Mucosa of descending colon (tissue), 3 donors: Measurements from ENCODE around the gene PTGIS. TPM values are rescaled to one million over a fixed set of nuclear protein-coding genes. Genes with fewer than 3 reads are reported as not detected.

ENCODE experiments used
- ATAC-seq: fragments of 200-7000 bp; cut with Tn5 transposase; one replicate; pipeline ENCODE4 v1.9.1; 2020; ENCODE audit warnings: mild to moderate bottlenecking, moderate library complexity
- DNase-seq, 3 donors: peaks; one replicate each; pipeline ENCODE4 v3.0.0-alpha.2; 2020
- H3K36me3 ChIP-seq: fragments of 200-600 bp; one replicate; pipeline ENCODE4 v1.8.0; 2021; ENCODE audit warnings: low read depth, mild to moderate bottlenecking
- H3K4me1 ChIP-seq: fragments of 200-600 bp; one replicate; pipeline ENCODE4 v1.8.0; 2021; ENCODE audit warnings: low read depth, mild to moderate bottlenecking
- H3K4me3 ChIP-seq: fragments of 200-600 bp; one replicate; pipeline ENCODE4 v1.8.0; 2021; ENCODE audit warnings: mild to moderate bottlenecking
- H3K9me3 ChIP-seq: fragments of 200-600 bp; one replicate; pipeline ENCODE4 v1.8.0; 2021; ENCODE audit warnings: mild to moderate bottlenecking
- intact Hi-C, 2 donors: fragments of 100-400 bp; cut with DNase I in 1 of 2; cut with micrococcal nuclease in 1 of 2; formaldehyde crosslinking; loops; one replicate each; pipeline versions ENCODE4 v1.11.0 to v1.11.1; 2022; cut with DNase I, micrococcal nuclease
- total RNA-seq, 3 donors: library from RNA; stranded (reverse); fragmentation: NEBNext Ultra II Directional in 2 of 3; extraction: Animal tissue kit (Norgen Biotek cat#: 25700) in 2 of 3; gene quantifications; one replicate each; pipeline versions ENCODE4 v1.2.1 to v1.2.4, GENCODE V29; 2021 to 2023
- TF ChIP-seq, protein P1 (sequence below): fragments of 200-600 bp; IDR thresholded peaks from one replicate; pipeline ENCODE4 v1.8.0; 2022; ENCODE audit warnings: antibody characterized with exemption, mild to moderate bottlenecking
- donor health status: DM: no; HTN: no; CAD: no; lungs with moderate emphysema.
- donor health status: DM: no; HTN: no; CAD: no.
- donor health status: DM: no; HTN: yes; CAD: no.

Gene PTGIS
- total RNA-seq, 3 donors from 2014 or later, result 3.8 to 45.8 (median 12.3) TPM

DNA sequence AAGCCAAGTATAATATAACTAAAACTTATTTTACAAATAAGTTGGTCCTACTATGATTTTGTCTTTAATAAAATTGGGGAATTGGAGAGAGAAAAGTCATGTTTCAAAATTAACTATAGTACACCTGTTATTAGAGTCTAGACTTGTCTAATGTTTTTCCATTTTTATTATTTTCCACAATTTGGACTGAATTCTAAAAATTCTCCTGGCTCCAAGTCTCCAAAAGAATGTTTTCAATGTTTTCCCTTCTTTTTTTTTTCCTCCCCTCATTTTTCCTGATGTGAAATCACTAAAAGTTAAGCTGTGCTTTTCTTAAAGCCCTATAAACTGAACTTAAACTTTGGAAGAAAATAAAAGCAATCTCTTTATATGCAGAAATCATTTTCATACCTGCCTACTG is 11.3 kb downstream of the PTGIS start:
- DNase-seq (no peak), ATAC-seq (no peak)
- H3K4me3 ChIP-seq, result no peak overlapping the region
- no peaks in the 10 kb centered on the region for H3K4me1 ChIP-seq
- intact Hi-C loops, result no loop called here
- H3K36me3 ChIP-seq, result no peaks in the 10 kb centered on the region
- TF ChIP-seq, protein P1, sequence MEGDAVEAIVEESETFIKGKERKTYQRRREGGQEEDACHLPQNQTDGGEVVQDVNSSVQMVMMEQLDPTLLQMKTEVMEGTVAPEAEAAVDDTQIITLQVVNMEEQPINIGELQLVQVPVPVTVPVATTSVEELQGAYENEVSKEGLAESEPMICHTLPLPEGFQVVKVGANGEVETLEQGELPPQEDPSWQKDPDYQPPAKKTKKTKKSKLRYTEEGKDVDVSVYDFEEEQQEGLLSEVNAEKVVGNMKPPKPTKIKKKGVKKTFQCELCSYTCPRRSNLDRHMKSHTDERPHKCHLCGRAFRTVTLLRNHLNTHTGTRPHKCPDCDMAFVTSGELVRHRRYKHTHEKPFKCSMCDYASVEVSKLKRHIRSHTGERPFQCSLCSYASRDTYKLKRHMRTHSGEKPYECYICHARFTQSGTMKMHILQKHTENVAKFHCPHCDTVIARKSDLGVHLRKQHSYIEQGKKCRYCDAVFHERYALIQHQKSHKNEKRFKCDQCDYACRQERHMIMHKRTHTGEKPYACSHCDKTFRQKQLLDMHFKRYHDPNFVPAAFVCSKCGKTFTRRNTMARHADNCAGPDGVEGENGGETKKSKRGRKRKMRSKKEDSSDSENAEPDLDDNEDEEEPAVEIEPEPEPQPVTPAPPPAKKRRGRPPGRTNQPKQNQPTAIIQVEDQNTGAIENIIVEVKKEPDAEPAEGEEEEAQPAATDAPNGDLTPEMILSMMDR, result no peak
- no peaks in the 10 kb centered on the region for H3K9me3 ChIP-seq

DNA sequence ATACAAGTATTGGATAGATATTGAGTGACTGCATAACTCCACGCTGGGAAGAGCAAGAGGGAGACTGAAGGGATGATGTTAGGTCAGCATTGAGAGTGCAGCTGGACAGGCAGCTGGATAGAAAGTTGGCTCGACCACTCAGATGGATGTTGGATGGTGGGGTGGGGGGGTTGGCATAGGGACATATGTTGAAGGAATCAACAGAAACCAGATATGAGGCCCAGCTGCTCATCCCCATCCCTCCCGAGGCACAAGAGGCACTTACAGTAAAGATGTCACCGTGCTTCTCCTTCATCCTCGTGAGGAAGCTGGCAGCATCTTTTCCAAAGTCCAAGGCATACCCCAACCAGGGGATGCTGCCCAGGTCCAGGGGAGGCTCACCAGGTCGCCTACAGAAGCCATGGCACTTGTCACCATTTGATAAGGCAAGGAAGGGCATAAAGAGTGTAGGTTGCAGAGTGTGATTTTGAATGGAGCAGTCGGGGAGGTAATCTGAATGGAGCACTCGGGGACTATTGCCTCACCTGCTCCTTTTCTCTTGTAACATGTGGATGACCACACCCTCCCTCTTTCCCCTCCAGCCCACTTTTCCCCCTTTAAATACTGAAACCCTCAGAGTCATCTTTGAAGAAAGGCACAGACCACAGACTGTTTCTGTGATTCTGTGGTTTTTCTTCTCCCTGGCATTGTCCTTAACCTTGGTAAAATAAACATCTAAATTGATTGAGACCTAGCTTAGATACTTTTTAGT is 18.0 kb downstream of the PTGIS start:
- intact Hi-C loops, result no loop called here
- TF ChIP-seq, protein P1, result no peak
- no peak overlapping the region for H3K4me3 ChIP-seq
- H3K9me3 ChIP-seq, result no peaks in the 10 kb centered on the region
- H3K4me1 ChIP-seq, result no peaks in the 10 kb centered on the region
- DNase-seq (no peak), ATAC-seq (no peak)
- H3K36me3 ChIP-seq, result no peaks in the 10 kb centered on the region

DNA sequence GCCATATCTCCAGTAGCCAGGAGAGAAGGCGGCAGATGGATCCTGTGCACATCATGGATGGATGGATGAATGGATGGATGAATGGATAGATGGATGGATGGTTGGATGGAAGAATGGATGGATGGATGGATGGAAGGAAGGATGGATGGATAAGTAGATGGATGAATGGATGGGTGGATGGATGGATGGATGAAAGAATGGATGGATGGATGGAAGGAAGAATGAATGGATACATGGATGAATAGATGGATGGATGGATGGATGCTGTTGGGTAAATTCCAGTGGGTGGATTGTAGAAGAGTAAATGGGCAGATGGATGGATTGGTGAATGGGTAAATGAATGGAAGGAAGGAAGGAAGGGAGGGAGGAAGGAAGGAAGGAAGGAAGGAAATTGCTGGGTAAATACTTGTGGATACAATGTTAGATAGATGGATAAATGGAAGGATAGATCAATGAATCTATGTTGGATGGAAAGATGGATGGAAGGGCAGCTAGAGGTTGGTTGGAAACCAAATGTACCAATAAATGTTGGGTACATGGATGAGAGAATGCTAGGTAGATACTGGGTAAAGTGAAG is 19.5 kb downstream of the PTGIS start:
- no peak for DNase-seq
- intact Hi-C loops, result no loop called here
- ATAC-seq, result no peak

DNA sequence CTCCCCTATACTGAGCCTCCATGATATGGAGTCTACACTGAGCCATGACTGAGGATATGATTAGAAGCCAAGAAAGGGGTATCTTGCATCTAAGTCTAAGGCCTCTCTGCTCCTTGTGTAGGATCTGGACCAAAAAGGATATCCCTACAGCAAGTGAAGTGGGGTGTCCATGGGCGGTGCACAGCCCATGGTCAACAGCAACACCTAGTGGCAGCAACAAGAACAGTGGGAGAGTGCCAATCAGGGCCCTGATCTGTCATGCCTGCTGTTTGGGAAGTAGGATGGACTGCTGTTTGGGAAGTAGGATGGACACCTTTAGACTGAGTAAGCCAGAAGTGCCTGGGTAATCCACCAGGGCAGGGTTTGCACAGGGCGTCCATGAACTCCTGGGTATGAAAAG is 22.4 kb downstream of the PTGIS start:
- TF ChIP-seq, protein P1, result no peak
- ATAC-seq, result no peak
- Histone ChIP-seq H3K9me3 (no peaks in the 10 kb centered on the region), H3K4me3 (no peak overlapping the region), H3K4me1 (no peaks in the 10 kb centered on the region), H3K36me3 (no peaks in the 10 kb centered on the region)
- intact Hi-C loops, result no loop called here
- no peak for DNase-seq

More for the DNA sequence above, 19.5 kb downstream of the PTGIS start:
- TF ChIP-seq, protein P1, result no peak
- Histone ChIP-seq H3K9me3 (no peaks in the 10 kb centered on the region), H3K36me3 (no peaks in the 10 kb centered on the region), H3K4me3 (no peak overlapping the region), H3K4me1 (no peaks in the 10 kb centered on the region)

DNA sequence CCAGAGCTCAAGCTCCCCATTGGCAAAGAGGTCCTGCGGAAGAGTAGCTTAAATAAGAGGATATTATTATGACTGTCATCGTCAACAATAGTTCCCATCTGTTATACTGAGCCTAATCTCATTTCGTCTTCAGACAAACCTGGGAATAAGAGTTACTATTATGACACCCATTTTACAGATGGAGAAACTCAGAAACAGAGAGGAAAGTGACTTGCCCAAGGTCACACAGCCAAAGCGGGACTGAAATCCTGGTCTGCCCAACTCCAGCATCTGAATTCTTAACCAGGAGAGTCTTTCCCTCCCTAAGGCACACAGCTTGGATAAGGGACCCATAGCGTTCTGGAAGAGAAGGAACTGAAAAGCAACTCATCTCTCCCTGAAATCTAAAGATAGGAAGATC is 23.4 kb downstream of the PTGIS start:
- no peak overlapping the region for H3K4me3 ChIP-seq
- DNase-seq (no peak), ATAC-seq (no peak)
- H3K4me1 ChIP-seq, result no peaks in the 10 kb centered on the region
- TF ChIP-seq, protein P1, result no peak
- no peaks in the 10 kb centered on the region for H3K36me3 ChIP-seq
- intact Hi-C loops, result loop anchor here (5.0 kb wide), 1 partner anchor 63 kb away; no protein-coding TSS in a partner anchor
- H3K9me3 ChIP-seq, result no peaks in the 10 kb centered on the region
